Measurements from ENCODE around the gene PIMREG. TPM values are rescaled to one million over a fixed set of nuclear protein-coding genes. Genes with fewer than 3 reads are reported as not detected.

Gene PIMREG
- total RNA-seq, 6 donors from 2014 or later, result 0.67 to 1.3 (median 0.77) TPM; not detected in 2

DNA sequence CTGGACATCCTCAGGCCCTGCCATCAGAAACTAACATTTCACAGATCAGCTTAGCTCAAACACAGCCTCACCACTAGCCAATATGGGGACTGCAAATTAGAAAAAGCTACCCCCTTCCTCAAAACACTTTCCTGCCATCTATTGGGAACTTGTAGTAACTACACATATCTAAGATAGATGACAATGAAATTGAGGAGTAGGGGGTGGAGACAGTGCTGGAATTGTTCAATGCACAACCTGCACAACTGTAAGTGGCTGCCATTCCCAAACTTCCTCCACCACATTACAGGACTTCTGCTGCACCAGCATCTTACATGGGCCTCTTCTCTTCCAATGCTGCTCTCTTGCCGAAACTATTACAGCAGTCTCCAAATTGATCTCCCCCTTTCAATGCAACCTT, 31.2 kb upstream of the PIMREG start:
- H3K9me3 ChIP-seq, result no peaks in the 10 kb centered on the region
- no peaks in the 10 kb centered on the region for H3K4me1 ChIP-seq
- WGBS, 2 donors, result 84 to 90% methylated on average over 1 of the region's 1 CpG
- ATAC-seq (ENCODE audit: low FRiP score in 2 of 2), result no peak
- DNase-seq, result no peak
- no peak overlapping the region for H3K4me3 ChIP-seq
- H3K36me3 ChIP-seq, result no peaks in the 10 kb centered on the region
- H3K27me3 ChIP-seq, result no peaks in the 10 kb centered on the region
- no peak for TF ChIP-seq EP300 (IDR thresholded peaks at IDR 0.05)
- TF ChIP-seq POLR2A (IDR thresholded peaks at IDR 0.05), result no peak
- no peak for TF ChIP-seq POLR2AphosphoS5 (IDR thresholded peaks at IDR 0.05)
- TF ChIP-seq, protein P1, sequence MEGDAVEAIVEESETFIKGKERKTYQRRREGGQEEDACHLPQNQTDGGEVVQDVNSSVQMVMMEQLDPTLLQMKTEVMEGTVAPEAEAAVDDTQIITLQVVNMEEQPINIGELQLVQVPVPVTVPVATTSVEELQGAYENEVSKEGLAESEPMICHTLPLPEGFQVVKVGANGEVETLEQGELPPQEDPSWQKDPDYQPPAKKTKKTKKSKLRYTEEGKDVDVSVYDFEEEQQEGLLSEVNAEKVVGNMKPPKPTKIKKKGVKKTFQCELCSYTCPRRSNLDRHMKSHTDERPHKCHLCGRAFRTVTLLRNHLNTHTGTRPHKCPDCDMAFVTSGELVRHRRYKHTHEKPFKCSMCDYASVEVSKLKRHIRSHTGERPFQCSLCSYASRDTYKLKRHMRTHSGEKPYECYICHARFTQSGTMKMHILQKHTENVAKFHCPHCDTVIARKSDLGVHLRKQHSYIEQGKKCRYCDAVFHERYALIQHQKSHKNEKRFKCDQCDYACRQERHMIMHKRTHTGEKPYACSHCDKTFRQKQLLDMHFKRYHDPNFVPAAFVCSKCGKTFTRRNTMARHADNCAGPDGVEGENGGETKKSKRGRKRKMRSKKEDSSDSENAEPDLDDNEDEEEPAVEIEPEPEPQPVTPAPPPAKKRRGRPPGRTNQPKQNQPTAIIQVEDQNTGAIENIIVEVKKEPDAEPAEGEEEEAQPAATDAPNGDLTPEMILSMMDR (IDR thresholded peaks at IDR 0.05), result peak in 3 of 6 experiments; percentile 14 to 18 (median 16)
- no peak overlapping the region for H3K27ac ChIP-seq

DNA sequence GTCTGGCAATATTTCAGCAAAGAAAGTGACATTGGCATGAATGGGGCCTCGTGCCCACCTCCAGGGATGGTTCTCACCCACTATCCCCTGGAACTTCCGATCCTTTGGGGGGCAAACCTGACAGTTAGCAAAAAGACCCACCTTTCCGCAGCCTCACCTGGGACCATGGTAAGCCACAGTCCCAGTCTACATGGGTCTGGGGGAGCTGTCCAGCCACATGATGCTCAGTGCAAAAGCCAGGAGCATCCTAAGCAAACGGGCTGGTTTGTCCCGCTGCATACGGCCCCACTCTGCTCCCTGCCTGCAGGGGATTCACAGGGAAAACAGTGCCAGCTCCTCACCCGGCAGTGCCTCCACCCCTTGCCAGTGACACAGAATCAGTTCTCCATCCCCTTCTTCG, 28.6 kb upstream of the PIMREG start:
- Histone ChIP-seq H3K36me3 (no peaks in the 10 kb centered on the region), H3K27me3 (peaks cover 0 to 4% (median 0%) of the 10 kb centered on the region in 4 donors), H3K27ac (no peak overlapping the region), H3K4me1 (no peaks in the 10 kb centered on the region), H3K4me3 (no peak overlapping the region), H3K9me3 (no peaks in the 10 kb centered on the region)
- WGBS, 2 donors, result 72 to 91% methylated on average over 3 to 8 of the region's 8 CpGs
- DNase-seq (no peak), ATAC-seq (ENCODE audit: low FRiP score in 2 of 2) (no peak)
- TF ChIP-seq POLR2A (IDR thresholded peaks at IDR 0.05), result no peak
- no peak for TF ChIP-seq POLR2AphosphoS5 (IDR thresholded peaks at IDR 0.05)
- no peak for TF ChIP-seq EP300 (IDR thresholded peaks at IDR 0.05)
- TF ChIP-seq, protein P1 (IDR thresholded peaks at IDR 0.05), result no peak

DNA sequence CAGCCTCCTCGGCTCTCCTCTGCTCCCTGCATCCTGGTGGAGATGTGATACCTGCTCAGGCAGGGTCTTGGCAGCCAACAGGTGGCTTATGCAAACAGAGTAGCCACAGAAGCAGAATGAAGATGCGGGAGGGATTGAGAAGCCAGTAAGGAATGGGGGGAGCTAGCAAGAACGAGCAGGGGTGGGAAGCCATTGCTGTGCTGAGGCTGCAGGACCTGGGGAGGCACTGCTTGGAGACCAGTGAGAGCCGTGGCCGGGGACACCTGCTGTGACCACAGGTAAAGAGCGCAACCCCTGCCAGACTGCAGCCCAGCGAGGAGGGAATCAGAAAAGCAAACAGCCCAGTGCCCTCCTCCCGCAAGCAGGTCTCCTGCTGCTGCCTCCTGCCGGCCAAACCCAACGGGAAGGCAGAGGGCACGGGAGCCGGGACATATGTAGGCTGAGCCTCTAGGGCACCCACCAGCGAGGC, 24.0 kb upstream of the PIMREG start:
- Histone ChIP-seq H3K4me1 (peaks cover 0 to 6% (median 0%) of the 10 kb centered on the region in 4 donors), H3K36me3 (no peaks in the 10 kb centered on the region), H3K4me3 (no peak overlapping the region), H3K27me3 (peaks cover 0 to 4% (median 0%) of the 10 kb centered on the region in 4 donors), H3K9me3 (no peaks in the 10 kb centered on the region), H3K27ac (no peak overlapping the region)
- DNase-seq (no peak), ATAC-seq (ENCODE audit: low FRiP score in 2 of 2) (no peak)
- TF ChIP-seq, protein P1 (IDR thresholded peaks at IDR 0.05), result no peak
- TF ChIP-seq POLR2AphosphoS5 (IDR thresholded peaks at IDR 0.05) (no peak), POLR2A (IDR thresholded peaks at IDR 0.05) (no peak), EP300 (IDR thresholded peaks at IDR 0.05) (no peak)
- 19 to 20% methylated on average over 13 of the region's 13 CpGs for WGBS, 2 donors

DNA sequence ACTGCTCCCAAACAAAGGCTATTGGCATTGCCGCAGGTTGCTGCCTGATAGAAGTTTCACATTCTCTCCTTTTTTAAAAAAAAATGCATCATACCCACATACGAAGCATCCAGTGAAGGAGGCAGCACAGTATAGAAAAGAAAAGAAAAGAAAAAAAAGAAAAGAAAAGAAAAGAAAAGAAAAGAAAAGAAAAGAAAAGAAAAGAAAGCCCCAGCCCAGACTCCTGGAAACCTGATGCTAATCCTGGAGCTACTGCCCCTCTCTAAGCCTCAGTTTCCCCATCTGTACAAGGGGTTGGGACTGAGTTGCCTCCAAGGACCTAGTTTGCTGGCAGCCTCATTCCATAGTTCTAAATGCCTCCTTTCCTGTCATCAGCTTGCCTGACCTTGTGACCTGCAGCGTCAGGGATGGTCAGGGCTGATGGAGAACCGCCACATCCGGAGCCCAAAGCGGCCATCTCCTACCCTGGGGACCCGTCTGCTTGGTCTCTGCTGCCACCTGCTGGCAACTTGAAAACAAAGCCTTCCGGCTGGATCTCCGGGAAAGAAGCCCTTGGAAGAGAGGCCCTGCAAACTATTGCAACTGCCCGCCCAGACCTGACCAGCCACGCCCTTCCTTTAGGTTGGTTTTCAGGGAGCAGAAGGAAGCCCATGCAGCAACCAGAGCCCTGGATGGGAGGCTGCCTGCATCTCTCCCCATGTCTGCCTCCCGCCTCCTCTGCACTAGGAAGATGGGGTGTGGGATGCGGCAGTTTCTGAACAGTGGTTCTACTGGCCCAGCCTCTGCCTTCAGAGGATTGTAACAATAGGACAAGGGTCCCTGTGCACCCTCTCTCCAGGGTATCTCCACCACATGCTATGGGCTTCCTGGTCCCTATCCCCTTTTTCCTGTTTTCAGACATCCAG, 22.3 kb upstream of the PIMREG start:
- DNase-seq, result peak in 1 of 2 donors; percentile 74
- 32 to 35% methylated on average over 11 of the region's 13 CpGs for WGBS, 2 donors
- no peak for TF ChIP-seq EP300 (IDR thresholded peaks at IDR 0.05)
- TF ChIP-seq, protein P1 (IDR thresholded peaks at IDR 0.05), result peak; percentile 68 to 89 (median 76)
- Histone ChIP-seq H3K9me3 (no peaks in the 10 kb centered on the region), H3K4me3 (no peak overlapping the region), H3K36me3 (no peaks in the 10 kb centered on the region), H3K27me3 (peaks cover 0 to 4% (median 0%) of the 10 kb centered on the region in 4 donors), H3K4me1 (peaks cover 0 to 6% (median 0%) of the 10 kb centered on the region in 4 donors), H3K27ac (no peak overlapping the region)
- peak; percentile 70 to 86 for ATAC-seq (ENCODE audit: low FRiP score in 2 of 2)
